HepG2 (cell line): ENCODE measurements around the gene DHX8. TPM values are rescaled to one million over a fixed set of nuclear protein-coding genes. Genes with fewer than 3 reads are reported as not detected.

Experiments used
- AHR ChIP-seq: IDR thresholded peaks from 2 replicates; pipeline ENCODE4 v1.6.1; 2018; ENCODE audit warnings: missing genetic modification reagents, missing compliant biosample characterization
- ATF4 ChIP-seq, 2 experiments: fragments of 450-650 bp in 1 of 2; sonication (generic) in 1 of 2; formaldehyde crosslinking; IDR thresholded peaks; 2 replicates each; pipeline versions ENCODE4 v1.5.0 to v1.8.0; 2020 to 2022; ENCODE audit warnings: mild to moderate bottlenecking in 1 of 2, missing genetic modification reagents in 1 of 2
- ESRRA ChIP-seq: sonication (generic); formaldehyde crosslinking; IDR thresholded peaks from 2 replicates; pipeline ENCODE4 v1.5.1; 2020; ENCODE audit warnings: mild to moderate bottlenecking, low read depth, missing genetic modification reagents
- ETV5 ChIP-seq: IDR thresholded peaks from 2 replicates; pipeline ENCODE4 v1.6.1; 2018; ENCODE audit warnings: missing biosample characterization, missing genetic modification reagents, inconsistent platforms, borderline replicate concordance
- NRL ChIP-seq: sonication (generic); formaldehyde crosslinking; IDR thresholded peaks from 2 replicates; pipeline ENCODE4 v1.5.0; 2020; ENCODE audit warnings: missing genetic modification reagents, mild to moderate bottlenecking, moderate library complexity, borderline replicate concordance
- PAXIP1 ChIP-seq: sonication (generic); formaldehyde crosslinking; conservative IDR thresholded peaks from 2 replicates; pipeline ENCODE4 v1.4.0; 2020; ENCODE audit warnings: mild to moderate bottlenecking, missing genetic modification reagents, moderate library complexity
- SAP130 ChIP-seq: IDR thresholded peaks from 2 replicates; pipeline ENCODE4 v1.6.1; 2016; ENCODE audit warnings: low read depth
- SRSF9 ChIP-seq: fragments of 200-400 bp; formaldehyde crosslinking; IDR thresholded peaks from 2 replicates; pipeline ENCODE4 v1.6.1; 2018; ENCODE audit warnings: borderline replicate concordance, mild to moderate bottlenecking, low read depth, low read length; ENCODE audit not compliant: insufficient read depth, poor library complexity, severe bottlenecking
- ZBTB14 ChIP-seq: sonication (generic); formaldehyde crosslinking; IDR thresholded peaks from 2 replicates; pipeline ENCODE4 v1.4.0; 2020; ENCODE audit warnings: missing genetic modification reagents
- ZBTB26 ChIP-seq: IDR thresholded peaks from 2 replicates; pipeline ENCODE4 v1.6.1; 2016; ENCODE audit warnings: missing compliant biosample characterization, missing genetic modification reagents, borderline replicate concordance
- ZEB1 ChIP-seq: IDR thresholded peaks from 2 replicates; pipeline ENCODE4 v1.6.1; 2012; ENCODE audit warnings: mild to moderate bottlenecking, low read depth, inconsistent platforms; ENCODE audit not compliant: insufficient replicate concordance
- ZNF232 ChIP-seq: sonication (generic); formaldehyde crosslinking; IDR thresholded peaks from 2 replicates; pipeline ENCODE4 v1.4.0; 2020; ENCODE audit warnings: missing genetic modification reagents, borderline replicate concordance
- ZNF496 ChIP-seq: sonication (generic); formaldehyde crosslinking; IDR thresholded peaks from 2 replicates; pipeline ENCODE4 v1.8.1; 2023; ENCODE audit warnings: mild to moderate bottlenecking, moderate library complexity, missing genetic modification reagents; ENCODE audit not compliant: insufficient replicate concordance
- ZNF646 ChIP-seq: sonication (generic); formaldehyde crosslinking; IDR thresholded peaks from 2 replicates; pipeline ENCODE4 v1.9.0; 2021; ENCODE audit warnings: mild to moderate bottlenecking, missing genetic modification reagents
- ZNF709 ChIP-seq: sonication (generic); formaldehyde crosslinking; IDR thresholded peaks from 2 replicates; pipeline ENCODE4 v1.5.0; 2020; ENCODE audit warnings: mild to moderate bottlenecking, missing genetic modification reagents
- ZNF891 ChIP-seq: sonication (generic); formaldehyde crosslinking; IDR thresholded peaks from 2 replicates; pipeline ENCODE4 v1.5.0; 2020; ENCODE audit warnings: mild to moderate bottlenecking, missing genetic modification reagents
- polyA plus RNA-seq, 8 experiments: library from polyadenylated mRNA; depleted of rRNA in 3 of 8; stranded (reverse) in 7 of 8; unstranded in 1 of 8; fragments of >200 nt; fragmentation: Illumina TruSeq in 4 of 8; extraction: Trizol in 4 of 8; gene quantifications; 2 replicates each; pipeline versions ENCODE4 v1.2.1 to v1.2.3, GENCODE V29; 2011 to 2016; ENCODE audit warnings: low read depth in 4 of 8, missing spikeins in 1 of 8, mixed read lengths in 1 of 8; ENCODE audit not compliant: insufficient read depth in 1 of 8
- total RNA-seq, 5 experiments: library from RNA; depleted of rRNA; stranded (reverse); fragments of >200 nt; fragmentation: Illumina TruSeq; extraction: Trizol; gene quantifications; 2 replicates each; pipeline ENCODE4 v1.2.3, GENCODE V29; 2016; ENCODE audit warnings: low read depth in 1 of 5

DHX8 gene
- total and polyA plus RNA-seq, 2 of the 13 experiments (the other 11 are each of a cell fraction or from before 2014, with no cell fraction given), result 24.8 to 48.9 TPM

GRCh38 chr17:43574348-43574747 is 90.6 kb downstream of the DHX8 start (continued):
- TF ChIP-seq ZNF232 (CRISPR knock-in tag) (no peak), ZNF709 (CRISPR knock-in tag) (no peak), PAXIP1 (CRISPR knock-in tag) (no peak), ZEB1 (no peak), ZNF891 (no peak), ZNF496 (CRISPR knock-in tag) (no peak), ZBTB26 (CRISPR knock-in tag) (no peak), SAP130 (no peak; the same call in 1 of the 2 replicates), ZBTB14 (CRISPR knock-in tag) (no peak), ATF4 (CRISPR knock-in tag; IDR thresholded peaks at IDR 0.05) (no peak), SRSF9 (no peak), AHR (CRISPR knock-in tag) (no peak), ETV5 (CRISPR knock-in tag) (no peak), ESRRA (no peak), ZNF646 (no peak), NRL (peak; percentile 75)
